GM12801 (cell line): ENCODE data around the gene KDM4B.

Source experiments
- TF ChIP-seq, protein P1 (sequence below): IDR thresholded peaks from one replicate; pipeline ENCODE4 v1.5.1; 2011; ENCODE audit warnings: control low read depth; ENCODE audit not compliant: insufficient read length; ENCODE audit errors: extremely low read depth

The KDM4B gene

DNA sequence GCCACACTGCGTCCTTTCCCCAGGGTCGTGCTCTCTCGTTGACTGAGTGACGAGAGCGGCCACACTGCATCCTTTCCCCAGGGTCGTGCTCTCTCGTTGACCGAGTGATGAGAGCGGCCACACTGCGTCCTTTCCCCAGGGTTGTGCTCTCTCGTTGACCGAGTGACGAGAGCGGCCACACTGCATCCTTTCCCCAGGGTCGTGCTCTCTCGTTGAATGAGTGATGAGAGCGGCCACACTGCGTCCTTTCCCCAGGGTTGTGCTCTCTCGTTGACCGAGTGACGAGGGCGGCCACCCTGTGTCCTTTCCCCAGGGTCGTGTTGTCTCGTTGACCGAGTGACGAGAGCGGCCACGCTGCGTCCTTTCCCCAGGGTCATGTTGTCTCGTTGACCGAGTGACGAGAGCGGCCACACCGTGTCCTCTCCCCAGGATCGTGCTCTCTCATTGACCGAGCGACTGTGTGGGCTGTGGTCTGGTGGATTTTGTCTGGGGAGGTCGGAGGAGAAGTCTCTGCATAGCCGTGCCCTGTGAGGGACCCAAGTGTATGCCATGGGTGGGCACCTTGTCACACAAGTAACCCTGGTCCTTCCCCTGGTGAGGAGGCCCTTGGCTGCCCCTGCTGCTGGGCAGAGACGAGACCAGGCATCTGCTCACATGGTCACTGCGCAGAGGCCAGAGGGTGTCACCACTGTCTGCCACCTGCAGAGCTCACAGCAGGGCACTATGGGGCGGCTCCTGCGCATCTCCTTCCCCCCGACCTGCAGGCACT lies 107.7 kb downstream of the KDM4B start:
- TF ChIP-seq, protein P1, sequence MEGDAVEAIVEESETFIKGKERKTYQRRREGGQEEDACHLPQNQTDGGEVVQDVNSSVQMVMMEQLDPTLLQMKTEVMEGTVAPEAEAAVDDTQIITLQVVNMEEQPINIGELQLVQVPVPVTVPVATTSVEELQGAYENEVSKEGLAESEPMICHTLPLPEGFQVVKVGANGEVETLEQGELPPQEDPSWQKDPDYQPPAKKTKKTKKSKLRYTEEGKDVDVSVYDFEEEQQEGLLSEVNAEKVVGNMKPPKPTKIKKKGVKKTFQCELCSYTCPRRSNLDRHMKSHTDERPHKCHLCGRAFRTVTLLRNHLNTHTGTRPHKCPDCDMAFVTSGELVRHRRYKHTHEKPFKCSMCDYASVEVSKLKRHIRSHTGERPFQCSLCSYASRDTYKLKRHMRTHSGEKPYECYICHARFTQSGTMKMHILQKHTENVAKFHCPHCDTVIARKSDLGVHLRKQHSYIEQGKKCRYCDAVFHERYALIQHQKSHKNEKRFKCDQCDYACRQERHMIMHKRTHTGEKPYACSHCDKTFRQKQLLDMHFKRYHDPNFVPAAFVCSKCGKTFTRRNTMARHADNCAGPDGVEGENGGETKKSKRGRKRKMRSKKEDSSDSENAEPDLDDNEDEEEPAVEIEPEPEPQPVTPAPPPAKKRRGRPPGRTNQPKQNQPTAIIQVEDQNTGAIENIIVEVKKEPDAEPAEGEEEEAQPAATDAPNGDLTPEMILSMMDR, result no peak

DNA sequence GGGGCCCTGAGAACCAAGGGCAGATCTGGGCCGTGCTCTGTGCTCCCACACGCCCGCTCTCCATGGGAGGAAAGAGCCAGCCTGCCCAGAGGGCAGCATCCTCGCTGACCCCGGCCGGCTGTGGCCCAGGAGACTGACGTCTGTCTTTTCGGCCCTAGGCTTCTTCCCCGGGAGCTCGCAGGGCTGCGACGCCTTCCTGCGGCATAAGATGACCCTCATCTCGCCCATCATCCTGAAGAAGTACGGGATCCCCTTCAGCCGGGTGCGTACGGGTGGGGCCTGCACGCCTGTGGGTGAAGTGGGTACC lies 108.2 kb downstream of the KDM4B start:
- TF ChIP-seq, protein P1, result no peak

GRCh38 chr19:5078182-5078581 lies 109.3 kb downstream of the KDM4B start:
- TF ChIP-seq, protein P1, result no peak

DNA sequence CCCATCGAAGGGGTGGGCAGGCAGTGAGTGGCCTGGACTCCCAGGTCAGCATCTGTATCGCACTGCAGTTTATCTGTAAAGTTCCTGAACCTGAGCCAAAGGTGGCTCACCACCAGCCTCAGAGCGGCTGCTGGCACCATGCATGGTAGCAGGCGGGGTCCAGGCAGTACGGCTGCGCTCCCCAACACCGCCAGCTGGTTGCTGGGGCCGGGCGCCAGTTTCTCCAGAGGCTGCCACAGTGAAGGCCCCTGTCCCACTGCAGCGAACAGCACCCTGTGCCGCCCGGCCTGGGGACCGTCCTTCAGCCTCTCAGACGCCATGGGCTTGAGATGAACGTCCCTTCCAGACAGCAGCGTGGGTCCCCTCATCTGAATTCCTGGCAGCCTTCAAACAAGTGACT lies 109.8 kb downstream of the KDM4B start:
- TF ChIP-seq, protein P1, result no peak

- TF ChIP-seq, protein P1, result no peak
Observed at GRCh38 chr19:5079071-5079774, 110.3 kb downstream of the KDM4B start.

- TF ChIP-seq, protein P1, result no peak
Observed at GRCh38 chr19:5080030-5080654, 111.2 kb downstream of the KDM4B start.

- TF ChIP-seq, protein P1, result no peak
Observed at GRCh38 chr19:5080809-5081208, 111.9 kb downstream of the KDM4B start.
